Upper lobe of right lung (tissue), 1 donor: ENCODE measurements around the gene TAF4B. TPM values are rescaled to one million over a fixed set of nuclear protein-coding genes. Genes with fewer than 3 reads are reported as not detected.

Source experiments
- ATAC-seq: fragments of 200-7000 bp; cut with Tn5 transposase; one replicate; pipeline ENCODE4 v1.9.1; 2020; ENCODE audit warnings: mild to moderate bottlenecking, moderate library complexity
- DNase-seq: peaks from one replicate; pipeline ENCODE4 v3.0.0-alpha.2; 2020
- H3K27ac ChIP-seq: fragments of 200-600 bp; one replicate; pipeline ENCODE4 v1.8.0; 2022
- H3K27me3 ChIP-seq: fragments of 200-600 bp; one replicate; pipeline ENCODE4 v1.8.0; 2022; ENCODE audit warnings: mild to moderate bottlenecking
- H3K36me3 ChIP-seq: fragments of 200-600 bp; one replicate; pipeline ENCODE4 v1.8.0; 2022
- H3K4me1 ChIP-seq: fragments of 200-600 bp; one replicate; pipeline ENCODE4 v1.8.0; 2022
- H3K4me3 ChIP-seq: fragments of 200-600 bp; one replicate; pipeline ENCODE4 v1.8.0; 2022; ENCODE audit warnings: mild to moderate bottlenecking
- H3K9me3 ChIP-seq: fragments of 200-600 bp; one replicate; pipeline ENCODE4 v1.8.0; 2022
- CTCF ChIP-seq: fragments of 200-600 bp; IDR thresholded peaks from one replicate; pipeline ENCODE4 v1.8.0; 2022; ENCODE audit warnings: antibody characterized with exemption
- intact Hi-C: fragments of 100-400 bp; cut with DNase I; formaldehyde crosslinking; loops from one replicate; pipeline ENCODE4 v1.11.0; 2022
- total RNA-seq: library from RNA; stranded (reverse); fragmentation: NEBNext Ultra II Directional; extraction: Animal tissue kit (Norgen Biotek cat#: 25700); gene quantifications from one replicate; pipeline ENCODE4 v1.2.1, GENCODE V29; 2021
- donor health status: DM: no; HTN: yes; CAD: no; lungs with severe emphysema.

TAF4B gene
- total RNA-seq, 1 donor from 2014 or later: 3.3 TPM

GRCh38 chr18:26357960-26358359 is 131.7 kb downstream of the TAF4B start:
- H3K36me3 ChIP-seq: no peaks in the 10 kb centered on the region
- intact Hi-C loops: no loop called here

GRCh38 chr18:26362021-26362420 is 135.8 kb downstream of the TAF4B start:
- Histone ChIP-seq H3K4me3 (no peak overlapping the region), H3K27ac (no peak overlapping the region), H3K9me3 (no peaks in the 10 kb centered on the region), H3K4me1 (no peaks in the 10 kb centered on the region), H3K27me3 (no peaks in the 10 kb centered on the region), H3K36me3 (no peaks in the 10 kb centered on the region)
- intact Hi-C loops: no loop called here
- DNase-seq: no peak
- no peak for ATAC-seq
- no peak for TF ChIP-seq CTCF

More at GRCh38 chr18:26357960-26358359, 131.7 kb downstream of the TAF4B start:
- DNase-seq (no peak), ATAC-seq (no peak)
- no peak overlapping the region for H3K27ac ChIP-seq
- TF ChIP-seq CTCF: no peak
- no peaks in the 10 kb centered on the region for H3K9me3 ChIP-seq
- no peaks in the 10 kb centered on the region for H3K4me1 ChIP-seq
- H3K4me3 ChIP-seq: no peak overlapping the region
- no peaks in the 10 kb centered on the region for H3K27me3 ChIP-seq

GRCh38 chr18:26367425-26367824 is 141.2 kb downstream of the TAF4B start:
- H3K4me1 ChIP-seq: no peaks in the 10 kb centered on the region
- no peaks in the 10 kb centered on the region for H3K36me3 ChIP-seq
- no peak for TF ChIP-seq CTCF
- no peak for ATAC-seq
- H3K4me3 ChIP-seq: no peak overlapping the region
- no peaks in the 10 kb centered on the region for H3K9me3 ChIP-seq
- intact Hi-C loops: no loop called here
- no peak for DNase-seq
- no peaks in the 10 kb centered on the region for H3K27me3 ChIP-seq
- H3K27ac ChIP-seq: no peak overlapping the region

GRCh38 chr18:26370037-26370436 is 143.8 kb downstream of the TAF4B start:
- Histone ChIP-seq H3K27ac (no peak overlapping the region), H3K4me3 (no peak overlapping the region), H3K27me3 (no peaks in the 10 kb centered on the region), H3K4me1 (no peaks in the 10 kb centered on the region), H3K36me3 (no peaks in the 10 kb centered on the region), H3K9me3 (no peaks in the 10 kb centered on the region)
- DNase-seq (no peak), ATAC-seq (no peak)
- intact Hi-C loops: no loop called here
- TF ChIP-seq CTCF: no peak

GRCh38 chr18:26376105-26376504 is 149.9 kb downstream of the TAF4B start:
- intact Hi-C loops: no loop called here
- no peak for ATAC-seq

More at GRCh38 chr18:26376105-26376504, 149.9 kb downstream of the TAF4B start:
- Histone ChIP-seq H3K27ac (no peak overlapping the region), H3K27me3 (no peaks in the 10 kb centered on the region), H3K36me3 (no peaks in the 10 kb centered on the region), H3K4me3 (no peak overlapping the region), H3K4me1 (no peaks in the 10 kb centered on the region), H3K9me3 (no peaks in the 10 kb centered on the region)
- TF ChIP-seq CTCF: no peak
- no peak for DNase-seq
